ENCODE results near the gene ORAI1.

- no peak for TF ChIP-seq POLR2A (IDR thresholded peaks at IDR 0.05)
- no peak for TF ChIP-seq CTCF (IDR thresholded peaks at IDR 0.05)
Observed at GRCh38 chr12:121656122-121656521, 29.8 kb downstream of the ORAI1 start.
